ENCODE results near the gene TPPP.

GRCh38 chr5:617896-618295, 75.3 kb downstream of the TPPP start:
- no peak for TF ChIP-seq CTCF (IDR thresholded peaks at IDR 0.05; ENCODE audit: low read length)
- TF ChIP-seq EZH2 (optimal IDR thresholded peaks at IDR 0.05; ENCODE audit: low read depth, low read length) = no peak
